Neural cell (in vitro differentiated cells): Measurements from ENCODE around the gene LAMB2. TPM values are rescaled to one million over a fixed set of nuclear protein-coding genes. Genes with fewer than 3 reads are reported as not detected.

Experiments
- H2AFZ ChIP-seq: fragments of 200-600, 300-800 bp; sonication (generic), shearing (Covaris generic); 2 replicates; pipeline ENCODE4 v1.6.0; 2014; ENCODE audit warnings: low read depth, mild to moderate bottlenecking, antibody characterized with exemption, low read length, moderate library complexity
- H3F3A ChIP-seq: fragments of 200-600 bp; shearing (Covaris generic); 2 replicates; pipeline ENCODE4 v1.6.1; 2016; ENCODE audit warnings: mild to moderate bottlenecking, moderate library complexity, mixed read lengths, antibody characterized with exemption, low read length; ENCODE audit not compliant: insufficient read depth, poor library complexity, severe bottlenecking
- H3K27ac ChIP-seq: fragments of 200-600, 300-800 bp; sonication (generic), shearing (Covaris generic); 2 replicates; pipeline ENCODE4 v1.5.1; 2014; ENCODE audit warnings: mild to moderate bottlenecking, low read length, moderate library complexity
- H3K27me3 ChIP-seq: fragments of 300-800, 200-600 bp; sonication (generic), shearing (Covaris generic); 2 replicates; pipeline ENCODE4 v1.6.0; 2014; ENCODE audit warnings: mild to moderate bottlenecking, low read depth, low read length, moderate library complexity; ENCODE audit not compliant: insufficient read depth
- H3K36me3 ChIP-seq: fragments of 300-800, 200-600 bp; sonication (generic), shearing (Covaris generic); 2 replicates; pipeline ENCODE4 v1.5.1; 2014; ENCODE audit warnings: mild to moderate bottlenecking, antibody characterized with exemption, low read length, moderate library complexity; ENCODE audit not compliant: insufficient read depth
- H3K4me2 ChIP-seq: fragments of 300-800, 200-600 bp; sonication (generic), shearing (Covaris generic); 2 replicates; pipeline ENCODE4 v1.6.0; 2014; ENCODE audit warnings: mild to moderate bottlenecking, low read length
- H3K4me3 ChIP-seq: fragments of 300-800, 200-600 bp; sonication (generic), shearing (Covaris generic); 2 replicates; pipeline ENCODE4 v1.5.1; 2014; ENCODE audit warnings: mild to moderate bottlenecking, low read length, moderate library complexity
- H3K79me2 ChIP-seq: fragments of 200-600 bp; shearing (Covaris generic); replicated peaks from 2 replicates; pipeline ENCODE4 v1.6.0; 2014; ENCODE audit warnings: mild to moderate bottlenecking, low read length, moderate library complexity; ENCODE audit not compliant: insufficient read depth
- H3K9ac ChIP-seq: fragments of 300-800, 200-600 bp; sonication (generic), shearing (Covaris generic); 2 replicates; pipeline ENCODE4 v1.6.1; 2016; ENCODE audit warnings: mild to moderate bottlenecking, low read length, mixed read lengths
- H3K9me2 ChIP-seq: fragments of 200-600 bp; shearing (Covaris generic); 2 replicates; pipeline ENCODE4 v1.6.1; 2016; ENCODE audit warnings: mild to moderate bottlenecking, low read length, mixed read lengths; ENCODE audit not compliant: insufficient read depth
- H3K9me3 ChIP-seq: fragments of 200-600, 300-800 bp; sonication (generic), shearing (Covaris generic); 2 replicates; pipeline ENCODE4 v1.6.1; 2016; ENCODE audit warnings: mild to moderate bottlenecking, mixed run types, low read length, moderate library complexity, mixed read lengths
- H4K20me1 ChIP-seq: fragments of 200-600 bp; shearing (Covaris generic); 2 replicates; pipeline ENCODE4 v1.6.1; 2016; ENCODE audit warnings: mild to moderate bottlenecking, mixed run types; ENCODE audit not compliant: insufficient read depth
- EP300 ChIP-seq: fragments of 450-650 bp; conservative IDR thresholded peaks from 2 replicates; pipeline ENCODE4 v1.6.1; 2014; ENCODE audit warnings: antibody characterized with exemption, mild to moderate bottlenecking, moderate library complexity; ENCODE audit not compliant: poor library complexity, severe bottlenecking
- EZH2 ChIP-seq: fragments of 200-600, 300-800 bp; shearing (Covaris generic), sonication (generic); IDR thresholded peaks from 2 replicates; pipeline ENCODE4 v1.6.1; 2014; ENCODE audit warnings: antibody characterized with exemption, low read length, borderline replicate concordance, mild to moderate bottlenecking; ENCODE audit not compliant: insufficient read depth, poor library complexity, severe bottlenecking
- MXI1 ChIP-seq: fragments of 450-650 bp; conservative IDR thresholded peaks from 2 replicates; pipeline ENCODE4 v1.6.1; 2014; ENCODE audit warnings: antibody characterized with exemption, mild to moderate bottlenecking; ENCODE audit not compliant: poor library complexity, severe bottlenecking
- POLR2AphosphoS5 ChIP-seq: IDR thresholded peaks from 2 replicates; pipeline ENCODE4 v1.6.1; 2012
- RAD21 ChIP-seq: fragments of 450-650 bp; conservative IDR thresholded peaks from 2 replicates; pipeline ENCODE4 v1.6.1; 2014; ENCODE audit warnings: antibody characterized with exemption, mild to moderate bottlenecking, moderate library complexity
- SMC3 ChIP-seq: fragments of 450-650 bp; conservative IDR thresholded peaks from 2 replicates; pipeline ENCODE4 v1.6.1; 2014; ENCODE audit warnings: antibody characterized with exemption, mild to moderate bottlenecking, moderate library complexity; ENCODE audit not compliant: poor library complexity
- TAF1 ChIP-seq: IDR thresholded peaks from 2 replicates; pipeline ENCODE4 v1.6.1; 2012; ENCODE audit warnings: low read depth
- polyA plus RNA-seq: library from polyadenylated mRNA; depleted of rRNA; stranded (reverse); fragments of >200 nt; gene quantifications from 2 replicates; pipeline ENCODE4 v1.2.3, GENCODE V29; 2014
- TF ChIP-seq, protein P1 (sequence below): IDR thresholded peaks from 2 replicates; pipeline ENCODE4 v1.6.1; 2012; ENCODE audit warnings: borderline replicate concordance
- TF ChIP-seq, protein P2 (sequence below): fragments of 450-650 bp; IDR thresholded peaks from 2 replicates; pipeline ENCODE4 v1.5.1; 2014; ENCODE audit warnings: antibody characterized with exemption, mild to moderate bottlenecking, moderate library complexity; ENCODE audit not compliant: poor library complexity, severe bottlenecking

LAMB2 gene
- polyA plus RNA-seq, 1 donor from 2014 or later, result 15.9 TPM

DNA sequence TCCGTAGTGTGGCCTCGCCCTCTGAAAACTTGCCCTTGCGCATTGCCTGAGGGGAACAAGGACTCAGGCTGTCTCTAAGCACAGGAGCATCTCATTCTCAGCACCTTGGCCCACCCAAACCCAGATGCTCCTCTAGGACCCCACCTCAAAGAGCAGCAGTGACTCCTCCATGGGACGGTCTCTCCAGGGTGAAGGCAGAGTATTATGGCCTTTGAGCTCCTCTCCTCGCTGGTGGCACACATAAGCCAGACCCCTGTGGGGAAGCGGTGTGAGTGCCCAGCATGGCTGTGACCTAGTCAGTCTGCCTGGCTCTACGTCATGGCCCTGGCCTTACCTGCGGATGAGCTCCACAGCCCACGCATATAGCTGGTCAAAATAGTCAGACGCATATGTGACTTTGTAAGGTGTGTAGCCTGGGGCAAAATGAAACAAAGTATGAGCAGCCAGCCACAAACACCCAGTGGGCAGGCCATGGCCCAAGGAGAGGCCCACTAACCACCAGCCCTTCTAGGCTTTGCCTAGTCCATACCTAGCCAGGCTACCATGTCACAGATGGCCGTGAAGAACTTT, 32.7 kb downstream of the LAMB2 start:
- no peaks in the 10 kb centered on the region for H3K27me3 ChIP-seq
- H3K36me3 ChIP-seq, result no peaks in the 10 kb centered on the region

DNA sequence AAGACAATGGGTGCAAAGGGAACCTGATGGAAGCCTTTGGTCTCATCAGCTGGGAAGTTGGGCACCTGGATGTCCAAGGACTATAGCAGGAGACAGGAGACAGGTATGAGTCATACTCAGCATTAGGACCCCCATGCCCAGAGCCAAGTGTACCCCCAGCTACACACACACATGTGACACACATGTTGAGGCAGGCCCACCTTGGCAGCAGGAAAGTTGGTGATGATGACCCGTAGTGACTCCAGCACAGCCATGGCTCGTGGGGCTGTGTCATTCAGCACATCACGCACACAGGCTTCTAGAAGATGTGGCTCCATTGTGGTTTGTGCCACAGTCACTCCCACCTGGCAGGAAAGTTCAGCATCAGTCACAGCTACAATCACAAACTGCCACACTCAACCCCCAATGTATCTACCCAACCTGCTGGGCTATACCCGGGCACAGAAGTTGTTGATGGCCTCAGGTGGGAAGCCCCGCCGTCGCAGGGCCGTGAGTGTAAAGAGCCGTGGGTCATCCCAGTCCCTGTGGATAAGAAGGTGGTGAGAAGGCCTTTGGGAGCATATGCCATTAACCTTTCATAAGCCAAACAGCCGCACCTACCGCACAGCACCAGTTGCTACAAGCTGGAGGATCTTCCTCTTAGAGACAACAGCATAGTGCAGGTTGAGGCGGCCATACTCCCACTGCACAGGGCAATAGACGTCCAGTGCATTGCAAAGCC, 33.8 kb downstream of the LAMB2 start:
- no peak overlapping the region for H3K27ac ChIP-seq
- H3K9me3 ChIP-seq, result no peaks in the 10 kb centered on the region
- no peak for TF ChIP-seq POLR2AphosphoS5
- no peaks in the 10 kb centered on the region for H3F3A ChIP-seq
- no peaks in the 10 kb centered on the region for H3K36me3 ChIP-seq
- H3K27me3 ChIP-seq, result no peaks in the 10 kb centered on the region
- no peak overlapping the region for H3K4me2 ChIP-seq
- H3K79me2 ChIP-seq, result peaks cover 7% of the 10 kb centered on the region
- H3K4me3 ChIP-seq, result no peak overlapping the region
- no peak overlapping the region for H3K9ac ChIP-seq
- H4K20me1 ChIP-seq, result no peaks in the 10 kb centered on the region
- no peak overlapping the region for H2AFZ ChIP-seq
- no peaks in the 10 kb centered on the region for H3K9me2 ChIP-seq

More for the DNA sequence above, 32.7 kb downstream of the LAMB2 start:
- Histone ChIP-seq H3K4me2 (no peak overlapping the region), H3K9me2 (no peaks in the 10 kb centered on the region), H3K9ac (no peak overlapping the region), H3K79me2 (peaks cover 10% of the 10 kb centered on the region), H4K20me1 (no peaks in the 10 kb centered on the region), H3F3A (no peaks in the 10 kb centered on the region), H2AFZ (no peak overlapping the region), H3K4me3 (no peak overlapping the region), H3K27ac (no peak overlapping the region), H3K9me3 (no peaks in the 10 kb centered on the region)
- TF ChIP-seq, protein P1, sequence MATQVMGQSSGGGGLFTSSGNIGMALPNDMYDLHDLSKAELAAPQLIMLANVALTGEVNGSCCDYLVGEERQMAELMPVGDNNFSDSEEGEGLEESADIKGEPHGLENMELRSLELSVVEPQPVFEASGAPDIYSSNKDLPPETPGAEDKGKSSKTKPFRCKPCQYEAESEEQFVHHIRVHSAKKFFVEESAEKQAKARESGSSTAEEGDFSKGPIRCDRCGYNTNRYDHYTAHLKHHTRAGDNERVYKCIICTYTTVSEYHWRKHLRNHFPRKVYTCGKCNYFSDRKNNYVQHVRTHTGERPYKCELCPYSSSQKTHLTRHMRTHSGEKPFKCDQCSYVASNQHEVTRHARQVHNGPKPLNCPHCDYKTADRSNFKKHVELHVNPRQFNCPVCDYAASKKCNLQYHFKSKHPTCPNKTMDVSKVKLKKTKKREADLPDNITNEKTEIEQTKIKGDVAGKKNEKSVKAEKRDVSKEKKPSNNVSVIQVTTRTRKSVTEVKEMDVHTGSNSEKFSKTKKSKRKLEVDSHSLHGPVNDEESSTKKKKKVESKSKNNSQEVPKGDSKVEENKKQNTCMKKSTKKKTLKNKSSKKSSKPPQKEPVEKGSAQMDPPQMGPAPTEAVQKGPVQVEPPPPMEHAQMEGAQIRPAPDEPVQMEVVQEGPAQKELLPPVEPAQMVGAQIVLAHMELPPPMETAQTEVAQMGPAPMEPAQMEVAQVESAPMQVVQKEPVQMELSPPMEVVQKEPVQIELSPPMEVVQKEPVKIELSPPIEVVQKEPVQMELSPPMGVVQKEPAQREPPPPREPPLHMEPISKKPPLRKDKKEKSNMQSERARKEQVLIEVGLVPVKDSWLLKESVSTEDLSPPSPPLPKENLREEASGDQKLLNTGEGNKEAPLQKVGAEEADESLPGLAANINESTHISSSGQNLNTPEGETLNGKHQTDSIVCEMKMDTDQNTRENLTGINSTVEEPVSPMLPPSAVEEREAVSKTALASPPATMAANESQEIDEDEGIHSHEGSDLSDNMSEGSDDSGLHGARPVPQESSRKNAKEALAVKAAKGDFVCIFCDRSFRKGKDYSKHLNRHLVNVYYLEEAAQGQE, result no peak
- TF ChIP-seq MXI1, result no peak
- TF ChIP-seq, protein P2, sequence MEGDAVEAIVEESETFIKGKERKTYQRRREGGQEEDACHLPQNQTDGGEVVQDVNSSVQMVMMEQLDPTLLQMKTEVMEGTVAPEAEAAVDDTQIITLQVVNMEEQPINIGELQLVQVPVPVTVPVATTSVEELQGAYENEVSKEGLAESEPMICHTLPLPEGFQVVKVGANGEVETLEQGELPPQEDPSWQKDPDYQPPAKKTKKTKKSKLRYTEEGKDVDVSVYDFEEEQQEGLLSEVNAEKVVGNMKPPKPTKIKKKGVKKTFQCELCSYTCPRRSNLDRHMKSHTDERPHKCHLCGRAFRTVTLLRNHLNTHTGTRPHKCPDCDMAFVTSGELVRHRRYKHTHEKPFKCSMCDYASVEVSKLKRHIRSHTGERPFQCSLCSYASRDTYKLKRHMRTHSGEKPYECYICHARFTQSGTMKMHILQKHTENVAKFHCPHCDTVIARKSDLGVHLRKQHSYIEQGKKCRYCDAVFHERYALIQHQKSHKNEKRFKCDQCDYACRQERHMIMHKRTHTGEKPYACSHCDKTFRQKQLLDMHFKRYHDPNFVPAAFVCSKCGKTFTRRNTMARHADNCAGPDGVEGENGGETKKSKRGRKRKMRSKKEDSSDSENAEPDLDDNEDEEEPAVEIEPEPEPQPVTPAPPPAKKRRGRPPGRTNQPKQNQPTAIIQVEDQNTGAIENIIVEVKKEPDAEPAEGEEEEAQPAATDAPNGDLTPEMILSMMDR, result no peak
- no peak for TF ChIP-seq SMC3
- TF ChIP-seq RAD21, result no peak
- TF ChIP-seq TAF1, result no peak
- no peak for TF ChIP-seq EZH2
- TF ChIP-seq EP300, result no peak
